ENCODE results near the gene OSBPL6.
"Not testable (repeated sequence)": the region's sequence is repeated elsewhere in the genome, so short reads cannot be mapped to it uniquely, and the experiment has no call there.

OSBPL6 gene

GRCh38 chr2:178307650-178308049 is 113.3 kb downstream of the OSBPL6 start:
- DNase-seq, result no peak

GRCh38 chr2:178309541-178309940 is 115.2 kb downstream of the OSBPL6 start:
- no peak for DNase-seq

- DNase-seq, result no peak
Observed at GRCh38 chr2:178315078-178315477, 120.8 kb downstream of the OSBPL6 start.

- DNase-seq, result no peak
Observed at GRCh38 chr2:178315488-178315948, 121.2 kb downstream of the OSBPL6 start.

- peak; percentile 30 for DNase-seq
Observed at GRCh38 chr2:178317811-178318210, 123.5 kb downstream of the OSBPL6 start.

- peak; percentile 85 for DNase-seq
Observed at GRCh38 chr2:178320011-178320585, 125.8 kb downstream of the OSBPL6 start.

GRCh38 chr2:178322068-178322467 is 127.8 kb downstream of the OSBPL6 start:
- DNase-seq, result no peak

GRCh38 chr2:178323331-178323730 is 129.0 kb downstream of the OSBPL6 start:
- not testable (repeated sequence) for DNase-seq

GRCh38 chr2:178324077-178324476 is 129.8 kb downstream of the OSBPL6 start:
- DNase-seq, result no peak

GRCh38 chr2:178325268-178325667 is 131.0 kb downstream of the OSBPL6 start:
- no peak for DNase-seq

- peak; percentile 38 for DNase-seq
Observed at GRCh38 chr2:178327516-178327915, 133.2 kb downstream of the OSBPL6 start.

GRCh38 chr2:178328037-178328436 is 133.7 kb downstream of the OSBPL6 start:
- no peak for DNase-seq

GRCh38 chr2:178330175-178331017 is 136.1 kb downstream of the OSBPL6 start:
- DNase-seq, result peak; percentile 69

- DNase-seq, result peak; percentile 53
Observed at GRCh38 chr2:178331474-178332432, 137.4 kb downstream of the OSBPL6 start.

GRCh38 chr2:178333851-178334250 is 139.5 kb downstream of the OSBPL6 start:
- peak; percentile 17 for DNase-seq

- no peak for DNase-seq
Observed at GRCh38 chr2:178335230-178335629, 140.9 kb downstream of the OSBPL6 start.

- no peak for DNase-seq
Observed at GRCh38 chr2:178344121-178344520, 149.8 kb downstream of the OSBPL6 start.

GRCh38 chr2:178345951-178346350 is 151.6 kb downstream of the OSBPL6 start:
- no peak for DNase-seq

GRCh38 chr2:178350051-178350450 is 155.7 kb downstream of the OSBPL6 start:
- no peak for DNase-seq

- DNase-seq, result not testable (repeated sequence)
Observed at GRCh38 chr2:178357704-178358103, 163.4 kb downstream of the OSBPL6 start.

- no peak for DNase-seq
Observed at GRCh38 chr2:178359192-178359912, 165.0 kb downstream of the OSBPL6 start.

GRCh38 chr2:178361588-178361987 is 167.3 kb downstream of the OSBPL6 start:
- no peak for DNase-seq
